CD4-positive, CD25-positive, alpha-beta regulatory T cell (primary cell): ENCODE results near the gene NTM. TPM values are rescaled to one million over a fixed set of nuclear protein-coding genes. Genes with fewer than 3 reads are reported as not detected.
A peak's percentile ranks its signal among the peaks of the same experiment; 100 is the strongest.

Experiments used
- ATAC-seq, 2 donors: fragments of 150-1000 bp; cut with Tn5 transposase; one replicate each; pipeline ENCODE4 v1.10.0; 2021; ENCODE audit warnings: low read depth in 2 of 2, moderate number of reproducible peaks in 2 of 2, moderate library complexity in 1 of 2
- DNase-seq, 3 donors: peaks; one replicate each; pipeline versions ENCODE4 v3.0.0 to v3.0.0-alpha.2; 2012 to 2022; ENCODE audit warnings: mixed read lengths in 1 of 3
- H3K27ac ChIP-seq: one replicate; pipeline ENCODE4 v1.7.0; 2013; ENCODE audit warnings: mild to moderate bottlenecking, low read length; ENCODE audit not compliant: insufficient read depth, poor library complexity, severe bottlenecking
- H3K27me3 ChIP-seq: one replicate; pipeline ENCODE4 v1.7.0; 2013; ENCODE audit warnings: low read length; ENCODE audit not compliant: control insufficient read depth, insufficient read depth
- H3K36me3 ChIP-seq: one replicate; pipeline ENCODE4 v1.7.0; 2013; ENCODE audit warnings: mild to moderate bottlenecking, low read length, moderate library complexity; ENCODE audit not compliant: control insufficient read depth, insufficient read depth
- H3K4me1 ChIP-seq: 2 replicates; pipeline ENCODE4 v1.7.0; 2013; ENCODE audit warnings: mild to moderate bottlenecking, low read length; ENCODE audit not compliant: insufficient read depth, control insufficient read depth, poor library complexity, severe bottlenecking
- H3K4me3 ChIP-seq: one replicate; pipeline ENCODE4 v1.7.0; 2013; ENCODE audit warnings: low read depth, mild to moderate bottlenecking, low read length, moderate library complexity
- H3K9me3 ChIP-seq, 2 experiments: 1 replicate in 1 of 2; 2 replicates in 1 of 2; pipeline ENCODE4 v1.7.0; 2013; ENCODE audit warnings: low read length in 2 of 2, mild to moderate bottlenecking in 1 of 2, moderate library complexity in 1 of 2; ENCODE audit not compliant: control insufficient read depth in 2 of 2
- H3K27ac Mint-ChIP-seq, 3 donors: one replicate each; pipeline ENCODE4 v1.8.0; 2020 to 2022; ENCODE audit warnings: mild to moderate bottlenecking in 3 of 3, mixed read lengths in 3 of 3, moderate library complexity in 2 of 3
- H3K27me3 Mint-ChIP-seq: one replicate; pipeline ENCODE4 v1.8.0; 2022; ENCODE audit warnings: mild to moderate bottlenecking, mixed read lengths
- H3K36me3 Mint-ChIP-seq: one replicate; pipeline ENCODE4 v1.8.0; 2020; ENCODE audit warnings: mixed read lengths
- H3K4me1 Mint-ChIP-seq, 4 donors: one replicate each; pipeline ENCODE4 v1.8.0; 2020 to 2022; ENCODE audit warnings: mixed read lengths in 4 of 4, mild to moderate bottlenecking in 1 of 4
- H3K4me3 Mint-ChIP-seq, 4 donors: one replicate each; pipeline ENCODE4 v1.8.0; 2020 to 2022; ENCODE audit warnings: mild to moderate bottlenecking in 4 of 4, mixed read lengths in 4 of 4, moderate library complexity in 3 of 4
- H3K9me3 Mint-ChIP-seq, 7 donors: one replicate each; pipeline ENCODE4 v1.8.0; 2020 to 2022; ENCODE audit warnings: mixed read lengths in 7 of 7, mild to moderate bottlenecking in 3 of 7, moderate library complexity in 2 of 7
- polyA plus RNA-seq, 4 donors: library from polyadenylated mRNA; unstranded; fragments of 300-500 nt; fragmentation: Illumina TruSeq; gene quantifications; one replicate each; pipeline ENCODE4 v1.2.3, GENCODE V29; 2021
- total RNA-seq: library from RNA; stranded (reverse); gene quantifications from one replicate; pipeline ENCODE4 v1.2.3, GENCODE V29; 2022

NTM gene
- total and polyA plus RNA-seq, 5 donors from 2014 or later: 1.3 TPM; not detected in 4

GRCh38 chr11:131670876-131671275 is 300.5 kb downstream of the NTM start:
- no peak overlapping the region for H3K4me3 ChIP-seq
- no peaks in the 10 kb centered on the region for H3K9me3 ChIP-seq
- H3K36me3 ChIP-seq: no peaks in the 10 kb centered on the region
- H3K27me3 ChIP-seq: no peaks in the 10 kb centered on the region
- Mint-ChIP-seq H3K9me3 (no peaks in the 10 kb centered on the region), H3K27ac (peak overlapping the region in 1 of 3 donors; percentile 72), H3K36me3 (no peaks in the 10 kb centered on the region), H3K4me3 (no peak overlapping the region), H3K4me1 (no peaks in the 10 kb centered on the region), H3K27me3 (peaks cover 5% of the 10 kb centered on the region)
- no peak overlapping the region for H3K27ac ChIP-seq
- DNase-seq (no peak), ATAC-seq (no peak)
- no peaks in the 10 kb centered on the region for H3K4me1 ChIP-seq

- no peak overlapping the region for H3K4me3 Mint-ChIP-seq
- no peaks in the 10 kb centered on the region for H3K27me3 ChIP-seq
- ATAC-seq (no peak), DNase-seq (no peak)
- no peaks in the 10 kb centered on the region for H3K9me3 Mint-ChIP-seq
- H3K27me3 Mint-ChIP-seq: peaks cover 5% of the 10 kb centered on the region
- H3K4me3 ChIP-seq: no peak overlapping the region
- H3K36me3 Mint-ChIP-seq: no peaks in the 10 kb centered on the region
- H3K4me1 Mint-ChIP-seq: no peaks in the 10 kb centered on the region
- no peaks in the 10 kb centered on the region for H3K36me3 ChIP-seq
- H3K27ac Mint-ChIP-seq: peak overlapping the region in 1 of 3 donors; percentile 72
- no peaks in the 10 kb centered on the region for H3K9me3 ChIP-seq
- no peak overlapping the region for H3K27ac ChIP-seq
- H3K4me1 ChIP-seq: no peaks in the 10 kb centered on the region
Observed at GRCh38 chr11:131671320-131671719, 300.9 kb downstream of the NTM start.

GRCh38 chr11:131671734-131672133 is 301.3 kb downstream of the NTM start:
- no peak for ATAC-seq
- no peaks in the 10 kb centered on the region for H3K4me1 ChIP-seq
- H3K4me1 Mint-ChIP-seq: no peaks in the 10 kb centered on the region

GRCh38 chr11:131672191-131672590 is 301.8 kb downstream of the NTM start:
- H3K9me3 Mint-ChIP-seq: no peaks in the 10 kb centered on the region
- Histone ChIP-seq H3K27me3 (no peaks in the 10 kb centered on the region), H3K4me1 (no peaks in the 10 kb centered on the region), H3K4me3 (no peak overlapping the region), H3K9me3 (no peaks in the 10 kb centered on the region), H3K27ac (no peak overlapping the region), H3K36me3 (no peaks in the 10 kb centered on the region)
- H3K27me3 Mint-ChIP-seq: peaks cover 5% of the 10 kb centered on the region
- H3K4me1 Mint-ChIP-seq: no peaks in the 10 kb centered on the region
- no peak overlapping the region for H3K27ac Mint-ChIP-seq
- DNase-seq (no peak), ATAC-seq (no peak)
- no peak overlapping the region for H3K4me3 Mint-ChIP-seq
- H3K36me3 Mint-ChIP-seq: no peaks in the 10 kb centered on the region

More at GRCh38 chr11:131671734-131672133, 301.3 kb downstream of the NTM start:
- no peak for DNase-seq
- Histone ChIP-seq H3K4me3 (no peak overlapping the region), H3K36me3 (no peaks in the 10 kb centered on the region), H3K27me3 (no peaks in the 10 kb centered on the region), H3K9me3 (no peaks in the 10 kb centered on the region), H3K27ac (no peak overlapping the region)
- Mint-ChIP-seq H3K4me3 (no peak overlapping the region), H3K9me3 (no peaks in the 10 kb centered on the region), H3K27me3 (peaks cover 5% of the 10 kb centered on the region), H3K36me3 (no peaks in the 10 kb centered on the region), H3K27ac (no peak overlapping the region)

GRCh38 chr11:131674051-131674755 is 303.8 kb downstream of the NTM start:
- no peaks in the 10 kb centered on the region for H3K4me1 Mint-ChIP-seq
- Histone ChIP-seq H3K27ac (no peak overlapping the region), H3K9me3 (no peaks in the 10 kb centered on the region), H3K36me3 (no peaks in the 10 kb centered on the region), H3K4me1 (no peaks in the 10 kb centered on the region), H3K27me3 (no peaks in the 10 kb centered on the region), H3K4me3 (no peak overlapping the region)
- DNase-seq (peak in 1 of 3 donors; percentile 39), ATAC-seq (peak in 1 of 2 donors; percentile 33)
- no peaks in the 10 kb centered on the region for H3K9me3 Mint-ChIP-seq
- H3K36me3 Mint-ChIP-seq: no peaks in the 10 kb centered on the region
- H3K27me3 Mint-ChIP-seq: no peaks in the 10 kb centered on the region
- H3K27ac Mint-ChIP-seq: no peak overlapping the region
- no peak overlapping the region for H3K4me3 Mint-ChIP-seq

GRCh38 chr11:131675121-131675888 is 304.9 kb downstream of the NTM start:
- no peaks in the 10 kb centered on the region for H3K9me3 Mint-ChIP-seq
- no peak overlapping the region for H3K27ac Mint-ChIP-seq
- H3K4me3 Mint-ChIP-seq: no peak overlapping the region
- H3K4me1 Mint-ChIP-seq: no peaks in the 10 kb centered on the region
- Histone ChIP-seq H3K27ac (no peak overlapping the region), H3K27me3 (no peaks in the 10 kb centered on the region), H3K36me3 (no peaks in the 10 kb centered on the region), H3K4me3 (no peak overlapping the region), H3K4me1 (no peaks in the 10 kb centered on the region), H3K9me3 (no peaks in the 10 kb centered on the region)
- no peaks in the 10 kb centered on the region for H3K27me3 Mint-ChIP-seq
- DNase-seq (no peak), ATAC-seq (no peak)
- H3K36me3 Mint-ChIP-seq: no peaks in the 10 kb centered on the region

- Histone ChIP-seq H3K27ac (no peak overlapping the region), H3K27me3 (no peaks in the 10 kb centered on the region), H3K4me1 (no peaks in the 10 kb centered on the region), H3K9me3 (no peaks in the 10 kb centered on the region), H3K36me3 (no peaks in the 10 kb centered on the region), H3K4me3 (no peak overlapping the region)
- ATAC-seq (no peak), DNase-seq (no peak)
- Mint-ChIP-seq H3K27ac (no peak overlapping the region), H3K36me3 (no peaks in the 10 kb centered on the region), H3K4me3 (no peak overlapping the region), H3K9me3 (no peaks in the 10 kb centered on the region), H3K4me1 (no peaks in the 10 kb centered on the region), H3K27me3 (no peaks in the 10 kb centered on the region)
Observed at GRCh38 chr11:131677828-131678470, 307.5 kb downstream of the NTM start.
